HG03159 (cell line): Measurements from ENCODE around the gene RAB2B.

Source experiments
- ATAC-seq: cut with Tn5 transposase; IDR thresholded peaks from one replicate; pipeline ENCODE4 v1.9.1; 2021; ENCODE audit warnings: mild to moderate bottlenecking, moderate library complexity; ENCODE audit not compliant: unreplicated experiment

The RAB2B gene

GRCh38 chr14:21476925-21477681, at the start of gene RAB2B, which contains the start of gene TOX4:
TSS of gene RAB2B (minus strand) at chr14:21476959. CDS start at chr14:21476872, 87 bp downstream.
TSS of gene TOX4 (plus strand) at chr14:21477195. CDS start at chr14:21477279, 84 bp downstream.
- ATAC-seq = peak; percentile 99

GRCh38 chr14:21525962-21526671, 49.4 kb upstream of the RAB2B start, which contains the start of gene SALL2:
TSS of gene SALL2 (minus strand) at chr14:21526346. CDS start at chr14:21526127, 219 bp downstream.
- ATAC-seq = no peak

- ATAC-seq = no peak
These were observed 48.8 kb upstream of the RAB2B start for GRCh38 chr14:21525571-21525961.

GRCh38 chr14:21524575-21525490, 48.1 kb upstream of the RAB2B start:
- no peak for ATAC-seq

- no peak for ATAC-seq
These were observed 46.4 kb upstream of the RAB2B start for GRCh38 chr14:21523203-21523602.

GRCh38 chr14:21521501-21521900, 44.7 kb upstream of the RAB2B start:
- no peak for ATAC-seq

GRCh38 chr14:21520767-21521166, 44.0 kb upstream of the RAB2B start:
- no peak for ATAC-seq

- no peak for ATAC-seq
These were observed 42.0 kb upstream of the RAB2B start for GRCh38 chr14:21518725-21519124.

GRCh38 chr14:21514341-21514740, 37.6 kb upstream of the RAB2B start:
- ATAC-seq = no peak

GRCh38 chr14:21510735-21511657, 34.2 kb upstream of the RAB2B start, which contains the start of gene METTL3:
TSS of gene METTL3 (minus strand) at chr14:21511340. CDS start at chr14:21511223, 117 bp downstream.
- ATAC-seq = peak; percentile 98

- ATAC-seq = no peak
These were observed 32.8 kb upstream of the RAB2B start for GRCh38 chr14:21509432-21510143.

- no peak for ATAC-seq
These were observed 29.8 kb upstream of the RAB2B start for GRCh38 chr14:21506557-21506956.

- peak; percentile 76 for ATAC-seq
These were observed 28.3 kb upstream of the RAB2B start for GRCh38 chr14:21505012-21505553.

- ATAC-seq = no peak
These were observed 26.6 kb upstream of the RAB2B start for GRCh38 chr14:21503376-21503775.

- no peak for ATAC-seq
These were observed 24.8 kb upstream of the RAB2B start for GRCh38 chr14:21501568-21501967.

- ATAC-seq = no peak
These were observed 22.1 kb upstream of the RAB2B start for GRCh38 chr14:21498540-21499526.

GRCh38 chr14:21496453-21496852, 19.7 kb upstream of the RAB2B start:
- ATAC-seq = no peak
